GM19397 (cell line): ENCODE data around the gene C14orf93.
"Not testable (repeated sequence)": the region's sequence is repeated elsewhere in the genome, so short reads cannot be mapped to it uniquely, and the experiment has no call there.

ENCODE experiments used
- ATAC-seq: cut with Tn5 transposase; IDR thresholded peaks from one replicate; pipeline ENCODE4 v1.9.1; 2021; ENCODE audit warnings: mild to moderate bottlenecking, moderate library complexity; ENCODE audit not compliant: unreplicated experiment

Gene C14orf93

DNA sequence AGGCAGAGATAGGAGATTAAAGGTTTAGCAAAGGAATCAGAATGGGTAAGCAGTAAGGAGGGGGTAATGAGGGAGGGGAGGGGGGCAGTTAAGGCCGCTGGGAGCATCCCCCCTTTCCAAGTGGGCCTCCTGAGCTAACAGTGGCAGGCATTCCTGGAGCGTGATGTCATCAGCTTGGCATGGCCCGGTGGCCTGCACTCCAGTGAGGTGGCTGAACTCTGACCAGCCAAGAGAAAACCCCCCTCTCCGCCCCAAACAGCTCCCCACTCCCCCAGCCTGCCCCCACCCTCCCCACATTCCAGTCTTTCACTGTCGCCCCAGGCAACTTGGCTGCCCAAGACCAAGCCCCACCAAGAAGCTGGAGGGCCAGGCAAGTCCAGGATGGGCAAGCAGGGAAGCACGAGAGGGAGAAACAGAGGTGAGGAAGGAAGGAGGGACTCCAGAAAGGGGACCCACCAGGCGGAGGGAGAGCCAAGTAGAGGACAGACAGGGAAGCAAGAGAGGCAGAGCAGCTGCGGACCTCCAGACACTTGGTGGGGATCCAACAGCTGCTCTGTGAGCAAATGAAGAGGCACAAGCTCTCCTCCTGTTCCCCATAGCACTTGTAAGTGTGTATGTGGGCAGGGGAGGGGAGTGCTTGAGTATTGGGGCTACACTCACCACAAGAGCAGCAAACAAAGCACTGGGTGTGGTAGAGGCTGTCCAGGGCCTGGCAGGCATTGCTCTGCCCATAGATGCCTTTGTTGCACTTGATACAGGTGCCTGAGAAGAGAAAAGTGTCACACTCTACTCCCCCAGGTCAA, 32.1 kb downstream of the C14orf93 start:
- ATAC-seq = no peak

DNA sequence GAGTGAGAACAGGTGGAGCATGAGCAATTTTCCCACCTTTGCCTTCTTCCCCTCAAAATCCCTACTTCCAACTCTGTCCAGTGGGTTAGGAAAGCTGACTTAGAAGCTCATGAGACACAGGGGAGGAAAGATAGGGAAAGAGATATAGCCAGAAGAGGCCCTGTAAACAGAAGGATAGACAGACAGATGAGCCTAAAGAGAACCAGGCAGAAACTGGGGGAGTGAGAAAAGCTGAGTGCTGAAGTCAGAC, 32.6 kb downstream of the C14orf93 start:
- no peak for ATAC-seq

DNA sequence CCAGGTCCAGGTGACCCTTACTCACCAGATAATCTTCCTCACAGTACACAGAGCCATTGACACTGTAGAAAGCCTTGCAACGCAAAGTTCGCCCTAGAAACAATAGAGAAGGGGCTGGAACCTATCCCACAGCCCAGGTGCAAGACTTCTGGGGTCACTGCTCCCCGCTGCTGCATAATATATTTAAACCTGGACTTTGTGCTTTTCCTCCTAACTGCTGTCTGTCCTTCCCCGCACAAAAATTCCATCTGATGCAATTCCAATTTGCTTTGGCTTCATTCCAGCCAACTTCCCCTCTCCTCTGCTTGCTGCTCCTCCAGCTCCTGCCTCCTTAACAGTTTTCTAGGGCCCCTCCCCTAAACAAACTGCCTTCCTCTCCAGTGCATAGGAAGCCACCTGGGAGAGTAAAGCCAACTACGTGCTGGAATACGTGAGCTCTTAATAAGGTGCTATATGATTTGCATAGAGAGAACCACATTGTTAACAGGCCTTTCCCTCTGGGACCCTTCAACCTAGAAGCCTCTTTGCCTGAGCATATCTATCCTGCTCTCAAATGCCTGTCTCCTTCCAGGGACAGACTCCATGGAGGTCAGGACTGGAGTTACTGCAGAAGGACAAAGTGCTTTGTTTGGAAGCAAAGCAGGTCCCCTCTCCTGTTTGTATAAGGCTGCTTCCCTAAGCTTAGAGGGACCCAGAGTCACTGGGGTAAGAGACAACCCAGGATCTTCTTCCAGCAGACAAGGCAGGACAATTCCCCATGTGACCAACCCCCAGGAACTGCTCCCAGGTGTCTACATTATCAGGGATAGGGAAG, 33.1 kb downstream of the C14orf93 start:
- ATAC-seq = no peak

DNA sequence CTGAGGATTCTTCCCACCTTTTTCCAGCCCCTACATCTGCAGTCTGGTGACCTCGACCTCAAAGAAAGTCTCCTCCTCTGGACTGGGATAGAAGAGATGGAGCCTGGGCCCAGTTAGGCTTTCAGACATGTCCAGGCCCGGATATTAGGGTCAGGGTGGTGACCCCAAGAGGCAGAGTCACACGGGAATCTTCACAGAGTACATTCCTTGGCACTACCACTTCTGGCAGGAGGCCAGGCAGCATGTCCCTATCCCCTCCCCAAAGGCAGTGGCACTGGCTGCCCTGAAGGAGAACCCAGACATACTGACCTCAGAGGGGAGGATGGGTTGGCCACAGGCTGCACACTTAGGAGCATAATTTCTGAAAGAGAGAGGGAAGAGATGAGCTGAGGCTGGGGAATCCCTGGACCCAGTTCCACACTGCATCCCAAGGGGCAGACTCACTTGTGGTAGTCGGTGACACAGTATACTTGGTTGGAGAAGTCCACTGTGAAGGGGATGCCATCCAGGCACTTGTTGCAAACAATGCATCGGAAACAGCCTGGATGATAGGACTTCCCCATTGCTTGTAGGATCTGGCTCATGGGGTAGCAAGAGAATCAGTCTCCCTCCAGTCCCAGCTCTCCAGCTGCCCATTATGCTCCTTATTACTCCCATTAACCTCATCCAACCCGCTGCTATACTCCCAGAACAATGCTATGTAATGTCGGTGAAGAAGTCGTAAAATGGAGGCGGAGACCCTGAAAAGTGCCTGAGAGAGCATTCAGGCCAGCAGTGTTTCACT, 35.2 kb downstream of the C14orf93 start:
- no peak for ATAC-seq

DNA sequence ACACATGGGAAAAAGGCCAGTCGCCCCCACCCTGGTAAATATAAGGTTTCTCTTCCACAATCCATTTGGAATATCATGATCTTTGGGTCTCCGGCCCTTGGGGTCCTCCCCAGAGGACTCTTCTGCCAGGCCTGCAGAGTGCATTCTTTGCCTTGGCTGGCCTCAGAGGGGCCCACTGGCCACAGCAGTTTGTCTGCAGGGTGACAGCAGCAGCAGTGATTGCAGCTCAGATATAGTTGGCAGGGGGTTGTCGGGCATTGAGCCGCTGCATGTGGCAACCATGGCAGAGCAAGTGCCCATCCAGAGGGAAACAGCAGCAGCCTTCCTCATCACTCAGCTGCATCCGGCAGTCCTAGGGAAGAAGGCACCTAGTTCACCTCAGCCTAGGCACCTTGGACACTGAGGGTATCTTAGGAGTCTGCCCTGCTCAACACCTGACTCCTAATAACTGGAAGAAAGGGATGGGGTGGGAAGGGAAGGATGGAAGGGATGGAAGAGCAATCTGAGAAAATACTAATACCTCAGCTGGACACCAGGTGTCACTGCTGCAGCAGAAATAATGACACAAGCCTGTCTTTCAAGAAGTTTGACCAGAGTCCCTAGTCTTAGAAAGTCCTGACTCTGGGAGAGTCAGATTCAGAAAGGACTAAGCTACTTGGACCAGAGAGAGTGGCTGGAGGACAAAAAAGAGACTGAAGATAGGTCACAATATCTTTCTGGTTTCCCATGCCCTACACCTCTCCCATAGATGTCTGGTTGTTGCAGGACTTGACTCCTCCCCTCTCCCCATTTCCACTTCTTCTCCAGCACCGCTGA, 36.5 kb downstream of the C14orf93 start:
- no peak for ATAC-seq

DNA sequence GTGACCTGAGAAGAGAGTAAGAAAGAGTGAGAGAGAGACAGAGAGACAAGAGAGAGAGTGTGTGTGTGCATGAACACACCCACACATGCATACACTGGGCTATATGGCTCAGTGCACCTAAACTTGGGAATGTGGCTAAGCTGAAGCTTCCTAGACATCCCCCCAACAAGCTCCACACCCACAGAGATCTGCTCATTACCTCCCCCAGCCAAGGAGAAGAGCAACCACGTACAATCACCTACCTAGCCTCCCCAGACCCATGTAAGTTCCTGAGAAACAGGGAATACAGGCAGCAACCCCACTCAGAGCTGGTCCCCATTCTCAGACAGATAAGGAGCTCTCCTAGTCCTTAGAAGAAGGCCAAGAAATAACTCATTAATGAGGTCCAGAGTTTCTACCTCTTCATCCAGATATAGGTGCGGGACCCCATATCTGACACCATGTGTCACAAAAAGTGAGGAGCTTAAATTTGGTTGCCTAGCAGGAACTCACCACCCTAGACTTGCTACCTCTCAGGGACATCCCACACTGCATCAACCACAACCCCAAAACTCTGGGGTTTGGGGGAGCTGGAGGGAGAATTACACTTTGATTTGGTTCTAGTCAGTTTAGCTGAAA, 37.5 kb downstream of the C14orf93 start:
- ATAC-seq = no peak

DNA sequence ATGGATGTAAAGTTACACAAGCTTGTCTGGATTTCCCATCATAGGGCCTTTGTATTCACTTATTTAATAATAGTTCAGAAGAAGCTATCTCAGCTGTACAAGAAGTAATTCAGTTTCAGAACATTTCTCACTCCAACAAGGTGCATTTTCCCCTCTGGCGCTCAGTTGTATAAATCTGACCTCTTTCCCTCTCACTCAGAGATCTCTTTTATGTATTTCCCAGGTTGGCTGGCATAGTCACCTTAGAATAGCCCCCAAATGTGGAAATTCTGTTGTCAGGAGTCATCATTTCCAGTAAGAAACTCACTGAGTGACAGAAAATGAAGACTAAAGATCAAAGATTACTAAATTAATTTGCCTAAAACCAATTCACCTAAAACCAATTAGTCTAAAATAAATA, 38.8 kb downstream of the C14orf93 start:
- no peak for ATAC-seq

DNA sequence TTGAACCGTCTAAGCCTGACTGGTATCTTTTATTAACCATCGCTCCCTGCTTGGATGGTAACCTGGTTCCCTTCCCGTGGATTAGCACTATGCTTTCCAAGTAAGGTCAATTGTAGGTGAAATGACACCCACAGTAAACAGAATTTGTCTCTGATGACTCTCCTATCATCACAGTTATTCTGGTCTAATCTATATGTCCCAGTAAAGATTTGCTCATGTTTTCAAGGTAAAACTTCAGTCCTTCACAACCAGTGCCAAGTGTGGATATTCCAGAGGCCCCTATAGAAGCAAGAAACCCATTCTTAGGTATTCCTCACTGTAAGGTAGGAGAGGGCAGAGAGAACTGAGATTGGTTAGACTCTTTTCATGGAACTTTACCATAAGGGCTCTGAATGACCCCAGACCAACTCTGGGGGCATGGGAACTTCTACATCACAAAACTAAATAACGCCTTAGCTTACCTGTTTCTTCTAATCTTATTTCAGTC, 43.1 kb downstream of the C14orf93 start:
- ATAC-seq = no peak

DNA sequence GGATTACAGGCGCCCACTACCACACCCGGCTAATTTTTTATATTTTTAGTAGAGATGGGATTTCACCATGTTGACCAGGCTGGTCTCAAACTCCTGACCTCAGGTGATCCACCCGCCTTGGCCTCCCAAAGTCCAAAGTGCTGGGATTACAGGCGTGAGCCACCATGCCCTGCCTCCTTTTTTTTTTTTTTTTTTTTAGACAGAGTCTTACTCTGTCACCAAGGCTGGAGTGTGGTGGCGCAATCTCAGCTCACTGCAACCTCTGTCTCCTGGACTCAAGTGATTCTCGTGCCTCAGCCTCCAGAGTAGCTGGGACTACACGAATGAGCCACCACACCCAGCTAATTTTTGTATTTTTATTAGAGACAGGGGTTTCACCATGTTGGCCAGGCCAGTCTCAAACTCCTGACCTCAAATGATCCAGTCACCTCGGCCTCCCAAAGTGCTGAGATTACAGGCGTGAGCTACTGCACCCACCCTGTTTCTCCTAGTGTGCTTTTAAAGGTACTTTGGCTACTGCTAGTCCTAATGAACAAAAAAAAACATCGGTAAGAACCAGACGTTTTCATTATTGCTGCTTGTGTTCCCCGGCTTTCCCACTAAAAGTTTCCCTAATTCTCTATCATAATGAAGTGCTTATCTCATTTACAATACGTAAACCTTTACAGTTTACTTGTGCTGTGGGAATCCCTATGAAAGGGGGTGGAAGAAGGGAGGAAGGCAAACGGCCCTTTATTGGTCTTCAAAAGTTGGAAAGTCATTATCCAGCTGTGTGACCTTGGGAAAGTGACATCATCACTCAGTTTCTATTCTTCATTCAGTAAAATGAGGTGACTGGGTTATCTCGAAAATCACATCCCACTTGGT, 43.8 kb downstream of the C14orf93 start:
- not testable (repeated sequence) for ATAC-seq

DNA sequence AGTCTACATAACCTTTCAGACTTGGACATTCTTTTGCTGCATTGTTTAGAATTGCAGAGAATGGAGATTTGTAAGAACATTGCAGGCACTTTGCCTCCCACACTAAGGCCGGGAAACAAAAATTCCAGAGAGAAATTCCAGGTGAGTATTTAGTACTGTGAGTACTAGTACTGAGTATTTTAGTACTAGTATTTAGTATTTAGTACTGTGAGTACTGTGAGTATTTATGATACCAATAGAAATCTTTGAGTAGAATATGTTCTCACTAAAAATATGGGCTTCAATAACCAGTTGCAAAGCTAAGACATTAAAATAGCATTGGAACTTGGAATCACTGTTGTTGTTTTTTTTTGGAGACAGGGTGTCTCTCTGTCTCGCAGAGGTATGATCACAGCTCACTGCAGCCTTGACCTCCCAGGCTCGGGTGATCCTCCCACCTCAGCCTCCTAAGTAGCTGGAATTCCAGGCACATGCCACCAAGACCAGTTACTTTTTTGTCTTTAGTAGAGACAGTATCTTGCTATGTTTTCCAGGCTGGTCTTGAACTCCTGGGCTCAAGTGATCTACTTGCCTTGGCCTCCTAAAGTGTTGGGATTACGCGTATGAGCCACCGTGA, 47.8 kb downstream of the C14orf93 start:
- ATAC-seq = no peak

DNA sequence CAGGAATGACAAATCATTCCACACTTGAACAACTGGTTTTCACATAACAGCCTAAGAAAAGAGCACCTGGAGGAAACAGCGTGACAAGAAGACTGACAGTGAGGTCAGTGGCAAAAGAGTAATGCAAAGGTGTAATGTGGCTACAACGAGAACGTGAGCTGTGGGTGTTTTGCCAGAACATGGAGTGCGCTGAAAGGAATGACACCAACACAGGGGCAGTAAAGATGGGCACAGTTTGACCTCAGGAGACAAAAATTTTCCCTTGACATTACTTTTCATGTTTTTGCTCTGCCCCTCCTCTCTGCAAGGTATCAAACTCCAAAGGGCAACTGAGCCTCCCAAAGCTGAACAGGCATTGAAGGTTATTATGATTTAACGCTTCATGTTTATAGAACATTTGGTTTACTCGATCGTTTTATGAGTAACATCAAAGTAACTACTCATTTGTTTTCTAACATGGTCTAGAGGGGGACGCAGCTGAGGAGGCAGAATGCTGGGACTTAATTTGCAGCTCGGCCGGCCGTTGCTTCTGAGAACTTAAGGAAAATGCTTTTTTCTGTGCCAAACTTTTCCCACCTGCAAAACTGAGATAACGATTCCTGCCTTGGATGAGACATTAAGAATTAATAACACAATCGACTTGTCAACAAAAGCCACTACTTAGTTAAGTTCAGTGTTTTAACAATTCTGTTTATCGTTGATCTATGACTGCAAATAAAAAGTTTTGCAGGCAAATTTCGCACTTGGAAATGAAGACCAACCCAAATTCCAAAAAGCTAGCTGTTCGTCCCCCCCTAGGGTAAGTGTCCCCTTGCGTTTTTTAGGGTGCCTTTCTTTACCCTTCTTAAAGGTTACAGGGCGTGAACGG, 54.0 kb downstream of the C14orf93 start:
- no peak for ATAC-seq

DNA sequence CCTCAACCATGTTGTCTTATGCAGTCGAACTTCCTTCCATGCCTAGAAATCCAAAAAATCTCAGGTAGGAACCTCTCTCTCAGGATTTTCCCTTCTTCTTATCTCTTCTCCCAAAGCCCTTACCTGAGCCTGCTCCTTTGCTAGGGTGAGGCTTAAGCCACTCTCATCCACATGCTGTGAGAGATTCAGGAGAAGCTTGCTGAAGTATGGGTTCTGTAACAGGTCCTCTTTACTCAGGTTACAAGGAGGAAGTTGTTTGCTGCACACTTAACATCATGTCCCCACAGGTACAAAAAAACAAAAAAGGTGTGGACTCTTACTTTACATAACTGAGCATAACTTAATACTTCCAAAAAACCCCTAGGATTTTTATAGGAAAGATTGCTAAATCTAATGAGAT, 57.5 kb downstream of the C14orf93 start:
- no peak for ATAC-seq

DNA sequence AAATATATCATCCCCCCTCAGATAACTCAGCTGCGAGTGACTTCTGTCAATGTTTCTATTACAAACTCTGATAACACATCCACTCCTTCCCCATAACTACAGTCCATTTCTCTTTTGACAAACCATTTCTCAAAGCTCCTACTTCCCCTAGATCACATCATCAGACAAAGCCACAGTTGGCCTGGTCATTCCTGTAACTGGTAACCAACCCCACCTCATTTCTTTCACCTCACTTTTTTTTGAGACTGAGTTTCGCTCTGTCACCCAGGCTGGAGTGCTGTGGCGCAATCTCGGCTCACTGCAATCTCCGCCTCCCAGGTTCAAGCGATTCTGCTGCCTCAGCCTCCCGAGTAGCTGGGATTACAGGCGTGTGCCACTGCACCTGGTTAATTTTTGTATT, 58.1 kb downstream of the C14orf93 start:
- not testable (repeated sequence) for ATAC-seq

DNA sequence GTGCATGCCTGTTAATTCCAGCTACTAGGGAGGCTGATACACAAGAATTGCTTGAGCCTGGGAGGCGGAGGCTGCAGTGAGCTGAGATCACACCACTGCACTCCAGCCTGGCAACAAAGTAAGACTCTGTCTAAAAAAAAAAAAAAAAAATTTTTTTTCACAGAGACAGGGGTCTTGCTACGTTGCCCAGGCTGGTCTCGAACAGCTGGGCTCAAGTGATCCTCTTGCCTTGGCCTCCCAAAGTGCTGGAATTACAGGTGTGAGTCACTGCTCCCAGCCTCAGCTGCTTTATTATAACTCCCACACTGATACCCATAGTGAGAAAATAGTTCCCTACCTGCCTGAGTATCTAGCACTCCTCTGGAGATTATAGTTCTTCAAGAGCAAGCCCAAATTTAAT, 64.3 kb downstream of the C14orf93 start:
- ATAC-seq = no peak

DNA sequence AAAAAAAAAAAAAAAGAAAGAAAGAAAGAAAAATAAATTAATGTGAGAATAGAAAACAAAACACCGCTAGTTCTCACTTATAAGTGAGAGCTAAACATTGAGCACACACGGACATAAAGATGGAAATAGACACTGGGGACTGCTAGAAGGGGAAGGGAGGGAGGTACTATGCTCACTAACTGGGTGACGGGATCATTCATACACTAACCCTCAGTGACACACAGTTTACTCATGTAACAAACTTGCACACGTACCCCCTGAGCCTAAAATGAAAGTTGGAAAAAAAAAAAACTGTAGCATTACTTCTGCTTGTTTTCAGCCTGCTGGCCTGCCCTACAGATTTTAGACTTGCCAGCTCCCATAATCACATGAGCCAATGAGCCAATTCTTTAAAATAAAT, 70.3 kb downstream of the C14orf93 start:
- ATAC-seq = no peak
